Measurements from ENCODE around the gene RETSAT. TPM values are rescaled to one million over a fixed set of nuclear protein-coding genes. Genes with fewer than 3 reads are reported as not detected.

Gene RETSAT
- total and polyA plus RNA-seq, 12 donors, result 20.3 to 87.4 (median 35.6) TPM

GRCh38 chr2:85302121-85302520 is 52.2 kb downstream of the RETSAT start:
- peaks cover 0 to 9% (median 0%) of the 10 kb centered on the region in 9 donors for H3K4me1 ChIP-seq
- H3K27me3 ChIP-seq, result no peaks in the 10 kb centered on the region
- H3K36me3 ChIP-seq, result peaks cover 0 to 51% (median 8%) of the 10 kb centered on the region in 9 donors
- WGBS, 2 donors, result 50 to 71% methylated on average over 6 of the region's 6 CpGs
- DNase-seq, result no peak
- ATAC-seq, result peak in 5 of 8 donors; percentile 27 to 71 (median 51)
- no peak overlapping the region for H3K4me3 ChIP-seq
- no peak overlapping the region for H3K27ac ChIP-seq
- H3K9me3 ChIP-seq, result no peaks in the 10 kb centered on the region
- no peak for TF ChIP-seq CTCF (IDR thresholded peaks at IDR 0.05)
- intact Hi-C loops (cut with DNase I), result loop anchor here in 2 of 10 donors (5.0 to 10.0 kb wide), 2 partner anchors 235 to 377 kb away; no protein-coding TSS in a partner anchor

Other genes starting within 250 kb of the RETSAT start
- 10 to 100 TPM in 3 of 10 donors, 1 to 10 TPM in 7; 4.5 to 10.9 (median 6.3) TPM for gene TCF7L1, start 221.1 kb downstream of the RETSAT start, total RNA-seq
- 1 to 10 TPM; 4.7 to 8.9 TPM for gene TCF7L1, start 221.1 kb downstream of the RETSAT start, polyA plus RNA-seq
- gene TGOLN2, start 26.5 kb downstream of the RETSAT start, total RNA-seq, result 10 to 100 TPM; 66.2 to 99.9 (median 78.4) TPM
- 10 to 100 TPM; 12.1 to 23.0 TPM for gene TGOLN2, start 26.5 kb downstream of the RETSAT start, polyA plus RNA-seq
- 10 to 100 TPM in 1 of 10 donors, 1 to 10 TPM in 9; 7.3 to 12.5 (median 8.8) TPM for gene ELMOD3, start 241 bp upstream of the RETSAT start, total RNA-seq
- gene ELMOD3, start 241 bp upstream of the RETSAT start, polyA plus RNA-seq, result 10 to 100 TPM; 11.4 to 23.8 TPM
- gene CAPG, start 55.8 kb upstream of the RETSAT start, total RNA-seq, result 10 to 100 TPM in 1 of 10 donors, 1 to 10 TPM in 8, under 1 TPM in 1; 0.83 to 30.4 (median 5.9) TPM
- 10 to 100 TPM in 1 of 2 donors, 1 to 10 TPM in 1; 8.8 to 17.1 TPM for gene CAPG, start 55.8 kb upstream of the RETSAT start, polyA plus RNA-seq
- under 1 TPM in 1 of 10 donors, not detected in 9; 0.72 TPM for gene SH2D6, start 64.2 kb upstream of the RETSAT start, total RNA-seq
- under 1 TPM; 0.06 to 0.51 TPM for gene SH2D6, start 64.2 kb upstream of the RETSAT start, polyA plus RNA-seq
- 100 to 1,000 TPM in 8 of 10 donors, 10 to 100 TPM in 2; 94.5 to 460 (median 129) TPM for gene MAT2A, start 184.6 kb upstream of the RETSAT start, total RNA-seq
- gene MAT2A, start 184.6 kb upstream of the RETSAT start, polyA plus RNA-seq, result 10 to 100 TPM; 81.7 to 93.4 TPM
- gene GGCX, start 207.0 kb upstream of the RETSAT start, total RNA-seq, result 10 to 100 TPM; 18.2 to 31.1 (median 21.6) TPM
- 10 to 100 TPM; 14.0 to 24.5 TPM for gene GGCX, start 207.0 kb upstream of the RETSAT start, polyA plus RNA-seq
- 10 to 100 TPM in 5 of 10 donors, 1 to 10 TPM in 5; 4.9 to 56.8 (median 9.2) TPM for gene VAMP8, start 223.1 kb upstream of the RETSAT start, total RNA-seq
- gene VAMP8, start 223.1 kb upstream of the RETSAT start, polyA plus RNA-seq, result 10 to 100 TPM; 16.4 to 26.6 TPM
- gene VAMP5, start 229.9 kb upstream of the RETSAT start, total RNA-seq, result 100 to 1,000 TPM in 1 of 10 donors, 10 to 100 TPM in 9; 25.8 to 146 (median 35.5) TPM
- gene VAMP5, start 229.9 kb upstream of the RETSAT start, polyA plus RNA-seq, result 100 to 1,000 TPM in 1 of 2 donors, 10 to 100 TPM in 1; 79.6 to 131 TPM
- 100 to 1,000 TPM in 1 of 10 donors, 10 to 100 TPM in 9; 74.7 to 117 (median 82.2) TPM for gene RNF181, start 241.2 kb upstream of the RETSAT start, total RNA-seq
- gene RNF181, start 241.2 kb upstream of the RETSAT start, polyA plus RNA-seq, result 100 to 1,000 TPM; 140 to 282 TPM
- gene TMEM150A, start 248.2 kb upstream of the RETSAT start, total RNA-seq, result 10 to 100 TPM in 5 of 10 donors, 1 to 10 TPM in 5; 7.6 to 13.9 (median 9.6) TPM
- 10 to 100 TPM; 10.1 to 21.1 TPM for gene TMEM150A, start 248.2 kb upstream of the RETSAT start, polyA plus RNA-seq

All from heart right ventricle (tissue), 16 donors.